Calu3 (cell line): Measurements from ENCODE around the gene ISYNA1. TPM values are rescaled to one million over a fixed set of nuclear protein-coding genes. Genes with fewer than 3 reads are reported as not detected.

Source experiments
- BruUV-seq: library from RNA; stranded (reverse); fragments of 400-500 nt; replicated peaks from 2 replicates; lab custom pipeline; 2021; lab: Mats Ljungman, UMichigan
- CTCF ChIA-PET: fragments of 300-600 bp; sonication (Branson Sonifier 250); formaldehyde crosslinking; loops from one replicate; lab custom pipeline; 2022; ENCODE audit warnings: antibody characterized with exemption; lab: Charles Lee
- DNase-seq: peaks from one replicate; pipeline ENCODE4 v3.0.0; 2022
- H3K27ac Mint-ChIP-seq: one replicate; pipeline ENCODE4 v1.8.0; 2022; ENCODE audit warnings: mixed read lengths; ENCODE audit not compliant: unreplicated experiment
- H3K27me3 Mint-ChIP-seq: one replicate; pipeline ENCODE4 v1.8.0; 2022; ENCODE audit warnings: mixed read lengths; ENCODE audit not compliant: unreplicated experiment
- H3K36me3 Mint-ChIP-seq: one replicate; pipeline ENCODE4 v1.8.0; 2022; ENCODE audit warnings: mild to moderate bottlenecking, moderate library complexity, mixed read lengths; ENCODE audit not compliant: insufficient read depth, unreplicated experiment
- H3K4me1 Mint-ChIP-seq: one replicate; pipeline ENCODE4 v1.8.0; 2022; ENCODE audit warnings: mild to moderate bottlenecking, low read depth, mixed read lengths; ENCODE audit not compliant: unreplicated experiment
- H3K4me3 Mint-ChIP-seq: one replicate; pipeline ENCODE4 v1.8.0; 2022; ENCODE audit warnings: mild to moderate bottlenecking, low read depth, moderate library complexity, mixed read lengths; ENCODE audit not compliant: unreplicated experiment
- H3K9me3 Mint-ChIP-seq: one replicate; pipeline ENCODE4 v1.8.0; 2022; ENCODE audit warnings: low read depth, mixed read lengths; ENCODE audit not compliant: unreplicated experiment
- CTCF ChIP-seq: fragments of 200-600 bp; IDR thresholded peaks from one replicate; pipeline ENCODE4 v1.8.0; 2022; ENCODE audit warnings: antibody characterized with exemption; ENCODE audit not compliant: unreplicated experiment
- intact Hi-C: fragments of 100-400 bp; cut with micrococcal nuclease; formaldehyde crosslinking; loops from one replicate; pipeline ENCODE4 v1.10.0; 2022; ENCODE audit not compliant: unreplicated experiment
- total RNA-seq: library from RNA; stranded (reverse); gene quantifications from 2 replicates; pipeline ENCODE4 v1.2.3, GENCODE V29; 2022

ISYNA1 gene
- total RNA-seq, 1 experiment from 2014 or later = 94.9 TPM

- Mint-ChIP-seq H3K36me3 (peaks cover 19% of the 10 kb centered on the region), H3K9me3 (no peaks in the 10 kb centered on the region)
Observed at GRCh38 chr19:18460900-18461299, 23.0 kb upstream of the ISYNA1 start.

GRCh38 chr19:18457483-18458331 lies 19.8 kb upstream of the ISYNA1 start:
- H3K4me3 Mint-ChIP-seq = no peak overlapping the region
- CTCF ChIA-PET = no interaction called here
- DNase-seq = no peak
- no peak overlapping the region for H3K27ac Mint-ChIP-seq
- no peaks in the 10 kb centered on the region for H3K9me3 Mint-ChIP-seq
- no peaks in the 10 kb centered on the region for H3K4me1 Mint-ChIP-seq
- no peaks in the 10 kb centered on the region for H3K27me3 Mint-ChIP-seq
- peaks cover 19% of the 10 kb centered on the region for H3K36me3 Mint-ChIP-seq
- BruUV-seq = no TSS peak
- intact Hi-C loops = no loop called here
- no peak for TF ChIP-seq CTCF

More at GRCh38 chr19:18460900-18461299, 23.0 kb upstream of the ISYNA1 start:
- BruUV-seq = no TSS peak
- Mint-ChIP-seq H3K4me1 (no peaks in the 10 kb centered on the region), H3K27me3 (no peaks in the 10 kb centered on the region), H3K27ac (no peak overlapping the region), H3K4me3 (no peak overlapping the region)
- intact Hi-C loops = loop anchor here (10.0 kb wide), 1 partner anchor 114 kb away; the partner anchor contains the start of gene UBA52
- CTCF ChIA-PET = no interaction called here
- no peak for TF ChIP-seq CTCF
- DNase-seq = no peak

- intact Hi-C loops = no loop called here
- DNase-seq = no peak
Observed at GRCh38 chr19:18456974-18457373, 19.0 kb upstream of the ISYNA1 start.

GRCh38 chr19:18456279-18456678 lies 18.3 kb upstream of the ISYNA1 start:
- no TSS peak for BruUV-seq
- no peak for DNase-seq
- no peak for TF ChIP-seq CTCF
- Mint-ChIP-seq H3K9me3 (no peaks in the 10 kb centered on the region), H3K36me3 (peaks cover 16% of the 10 kb centered on the region), H3K27ac (peak overlapping the region; percentile 43), H3K4me3 (no peak overlapping the region), H3K4me1 (no peaks in the 10 kb centered on the region), H3K27me3 (no peaks in the 10 kb centered on the region)
- CTCF ChIA-PET = no interaction called here
- intact Hi-C loops = no loop called here

More at GRCh38 chr19:18456974-18457373, 19.0 kb upstream of the ISYNA1 start:
- CTCF ChIA-PET = no interaction called here
- Mint-ChIP-seq H3K4me1 (no peaks in the 10 kb centered on the region), H3K4me3 (no peak overlapping the region), H3K36me3 (peaks cover 19% of the 10 kb centered on the region), H3K9me3 (no peaks in the 10 kb centered on the region), H3K27ac (no peak overlapping the region), H3K27me3 (no peaks in the 10 kb centered on the region)
- TF ChIP-seq CTCF = no peak
- BruUV-seq = no TSS peak
